C4-2B (cell line): ENCODE results near the gene DYNC2I2.

Experiments
- CTCF ChIP-seq: fragments of 450-650 bp; conservative IDR thresholded peaks from 2 replicates; pipeline ENCODE4 v1.5.1; 2017; ENCODE audit warnings: mild to moderate bottlenecking
- ZFX ChIP-seq: fragments of 450-650 bp; IDR thresholded peaks from 2 replicates; pipeline ENCODE4 v1.6.1; 2017

- TF ChIP-seq CTCF: no peak
- TF ChIP-seq ZFX: no peak
Observed at GRCh38 chr9:128634651-128635262, 21.9 kb downstream of the DYNC2I2 start.
